Activated CD8-positive, alpha-beta T cell treated with anti-CD3 and anti-CD28 coated beads, Interleukin-2, amount 10 ng/mL, durations not matched to agents 7 days and 5 days (primary cell): ENCODE data around the gene FTO. TPM values are rescaled to one million over a fixed set of nuclear protein-coding genes. Genes with fewer than 3 reads are reported as not detected.

Experiments used
- ATAC-seq: fragments of 150-1000 bp; cut with Tn5 transposase; one replicate; pipeline ENCODE4 v1.10.0; 2021; ENCODE audit warnings: moderate library complexity
- CTCF ChIA-PET: fragments of 350-600 bp; sonication (Branson Sonifier 250); formaldehyde crosslinking; loops from one replicate; lab custom pipeline; 2021; ENCODE audit warnings: antibody characterized with exemption; lab: Charles Lee
- POLR2A ChIA-PET: fragments of 350-600 bp; sonication (Branson Sonifier 250); formaldehyde crosslinking; loops from one replicate; lab custom pipeline; 2021; ENCODE audit warnings: antibody characterized with exemption; lab: Charles Lee
- DNase-seq: peaks from one replicate; pipeline ENCODE4 v3.0.0-alpha.2; 2020
- H3K27ac Mint-ChIP-seq: one replicate; pipeline ENCODE4 v1.8.0; 2021; ENCODE audit warnings: mild to moderate bottlenecking, mixed read lengths
- H3K27me3 Mint-ChIP-seq: one replicate; pipeline ENCODE4 v1.8.0; 2021; ENCODE audit warnings: low read depth, mixed read lengths
- H3K36me3 Mint-ChIP-seq: one replicate; pipeline ENCODE4 v1.8.0; 2021; ENCODE audit warnings: low read depth, mixed read lengths
- H3K4me1 Mint-ChIP-seq: one replicate; pipeline ENCODE4 v1.8.0; 2021; ENCODE audit warnings: low read depth, mixed read lengths
- H3K4me3 Mint-ChIP-seq: one replicate; pipeline ENCODE4 v1.8.0; 2021; ENCODE audit warnings: mild to moderate bottlenecking, mixed read lengths
- H3K9me3 Mint-ChIP-seq: one replicate; pipeline ENCODE4 v1.8.0; 2022; ENCODE audit warnings: mixed read lengths; ENCODE audit not compliant: insufficient read depth
- total RNA-seq, 2 experiments: library from RNA; stranded (reverse); gene quantifications; one replicate each; pipeline ENCODE4 v1.2.3, GENCODE V29; 2021

The FTO gene
- total RNA-seq, 2 experiments from 2014 or later = 40.2 to 44.5 TPM

GRCh38 chr16:54026456-54026855, 322.5 kb downstream of the FTO start:
- Mint-ChIP-seq H3K9me3 (peaks cover 8% of the 10 kb centered on the region), H3K27me3 (no peaks in the 10 kb centered on the region), H3K4me1 (no peaks in the 10 kb centered on the region), H3K27ac (no peak overlapping the region), H3K4me3 (no peak overlapping the region), H3K36me3 (peaks cover 3% of the 10 kb centered on the region)
- ATAC-seq (no peak), DNase-seq (no peak)
- CTCF ChIA-PET = no interaction called here
- POLR2A ChIA-PET = no interaction called here

DNA sequence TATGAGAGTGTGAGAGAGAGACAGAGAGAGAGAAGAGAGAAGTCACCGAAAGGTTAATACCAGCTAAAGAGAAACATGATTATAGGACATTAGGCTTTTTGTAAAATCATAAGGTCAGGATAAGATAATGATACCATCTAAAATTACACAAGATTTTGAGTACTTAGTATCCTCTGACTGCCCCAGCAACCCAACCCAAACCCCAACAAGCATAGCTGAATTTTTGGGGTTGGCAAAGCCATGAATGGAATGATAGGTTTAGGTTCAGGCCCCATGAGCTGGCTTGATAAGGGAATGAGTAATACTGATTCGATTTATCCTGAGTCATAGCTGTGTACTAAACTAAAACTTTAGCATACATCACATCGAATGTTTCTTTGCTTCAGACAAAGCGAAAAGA, 323.1 kb downstream of the FTO start:
- DNase-seq (no peak), ATAC-seq (no peak)
- Mint-ChIP-seq H3K36me3 (peaks cover 3% of the 10 kb centered on the region), H3K4me1 (no peaks in the 10 kb centered on the region), H3K4me3 (no peak overlapping the region), H3K9me3 (peaks cover 8% of the 10 kb centered on the region), H3K27ac (no peak overlapping the region), H3K27me3 (no peaks in the 10 kb centered on the region)
- CTCF ChIA-PET = no interaction called here
- POLR2A ChIA-PET = no interaction called here

GRCh38 chr16:54027558-54027957, 323.6 kb downstream of the FTO start:
- H3K9me3 Mint-ChIP-seq = peaks cover 8% of the 10 kb centered on the region
- no peak overlapping the region for H3K27ac Mint-ChIP-seq
- H3K4me3 Mint-ChIP-seq = no peak overlapping the region
- H3K36me3 Mint-ChIP-seq = peaks cover 3% of the 10 kb centered on the region
- ATAC-seq (no peak), DNase-seq (no peak)
- CTCF ChIA-PET = no interaction called here
- H3K4me1 Mint-ChIP-seq = no peaks in the 10 kb centered on the region
- no peaks in the 10 kb centered on the region for H3K27me3 Mint-ChIP-seq
- POLR2A ChIA-PET = no interaction called here

- Mint-ChIP-seq H3K27ac (no peak overlapping the region), H3K4me1 (no peaks in the 10 kb centered on the region), H3K36me3 (peaks cover 3% of the 10 kb centered on the region), H3K27me3 (no peaks in the 10 kb centered on the region), H3K4me3 (no peak overlapping the region), H3K9me3 (peaks cover 8% of the 10 kb centered on the region)
- ChIA-PET CTCF (no interaction called here), POLR2A (no interaction called here)
- ATAC-seq (no peak), DNase-seq (no peak)
Measured at GRCh38 chr16:54027995-54028394, 324.0 kb downstream of the FTO start.

DNA sequence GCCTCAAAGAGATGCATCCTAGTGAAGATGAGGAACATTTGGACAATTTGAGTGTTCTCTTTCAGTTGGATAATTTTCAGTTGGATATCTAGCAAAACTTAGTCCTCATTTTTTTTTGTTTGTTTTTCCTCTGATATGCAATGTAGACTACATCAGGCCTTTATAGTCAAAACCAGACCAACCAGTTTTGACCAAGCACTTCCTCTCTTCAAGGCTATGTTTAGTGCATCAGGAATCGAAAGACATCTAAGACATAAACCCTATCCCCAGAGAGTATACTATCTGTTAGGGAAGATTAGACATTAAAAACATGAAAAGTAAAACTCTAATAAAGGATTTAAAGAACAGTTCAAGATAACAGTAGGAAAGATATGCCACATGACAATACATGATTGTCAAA, 326.5 kb downstream of the FTO start:
- H3K4me1 Mint-ChIP-seq = no peaks in the 10 kb centered on the region
- H3K27ac Mint-ChIP-seq = no peak overlapping the region
- H3K27me3 Mint-ChIP-seq = no peaks in the 10 kb centered on the region
- DNase-seq (no peak), ATAC-seq (no peak)
- no peak overlapping the region for H3K4me3 Mint-ChIP-seq
- peaks cover 8% of the 10 kb centered on the region for H3K9me3 Mint-ChIP-seq
- ChIA-PET POLR2A (no interaction called here), CTCF (no interaction called here)
- peaks cover 3% of the 10 kb centered on the region for H3K36me3 Mint-ChIP-seq

- H3K27ac Mint-ChIP-seq = no peak overlapping the region
- peaks cover 3% of the 10 kb centered on the region for H3K36me3 Mint-ChIP-seq
- no peak overlapping the region for H3K4me3 Mint-ChIP-seq
- POLR2A ChIA-PET = no interaction called here
- DNase-seq (no peak), ATAC-seq (no peak)
- no peaks in the 10 kb centered on the region for H3K4me1 Mint-ChIP-seq
- CTCF ChIA-PET = no interaction called here
- no peaks in the 10 kb centered on the region for H3K27me3 Mint-ChIP-seq
- peaks cover 8% of the 10 kb centered on the region for H3K9me3 Mint-ChIP-seq
Measured at GRCh38 chr16:54031107-54031760, 327.3 kb downstream of the FTO start.

- H3K4me3 Mint-ChIP-seq = no peak overlapping the region
- H3K27me3 Mint-ChIP-seq = no peaks in the 10 kb centered on the region
- H3K9me3 Mint-ChIP-seq = peaks cover 8% of the 10 kb centered on the region
- no peak for ATAC-seq
- H3K27ac Mint-ChIP-seq = no peak overlapping the region
- H3K4me1 Mint-ChIP-seq = no peaks in the 10 kb centered on the region
- ChIA-PET CTCF (no interaction called here), POLR2A (no interaction called here)
- no peak for DNase-seq
- peaks cover 3% of the 10 kb centered on the region for H3K36me3 Mint-ChIP-seq
Measured at GRCh38 chr16:54033747-54034146, 329.8 kb downstream of the FTO start.

DNA sequence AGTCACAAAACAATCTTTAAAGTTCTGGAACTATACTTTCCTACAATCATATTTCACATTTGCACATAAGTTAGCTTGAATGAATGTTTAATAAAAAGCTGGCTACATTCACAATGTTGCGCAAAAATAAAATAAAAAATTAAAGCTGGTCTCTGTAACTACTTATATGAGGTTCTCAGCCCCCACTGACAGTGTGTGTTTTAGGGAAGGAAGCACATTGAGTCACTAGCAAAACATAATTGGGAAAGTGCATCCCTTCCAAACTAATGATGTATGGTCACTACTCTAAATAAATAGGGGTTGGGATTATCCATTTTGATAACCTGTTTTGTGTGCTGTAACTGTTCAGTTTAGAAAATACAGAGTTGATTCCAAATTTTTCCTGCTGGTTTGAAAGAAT, 330.7 kb downstream of the FTO start:
- ChIA-PET CTCF (no interaction called here), POLR2A (no interaction called here)
- H3K36me3 Mint-ChIP-seq = peaks cover 3% of the 10 kb centered on the region
- H3K4me3 Mint-ChIP-seq = no peak overlapping the region
- H3K9me3 Mint-ChIP-seq = peaks cover 8% of the 10 kb centered on the region
- ATAC-seq = no peak
- no peaks in the 10 kb centered on the region for H3K27me3 Mint-ChIP-seq
- H3K4me1 Mint-ChIP-seq = no peaks in the 10 kb centered on the region
- no peak overlapping the region for H3K27ac Mint-ChIP-seq
- DNase-seq = no peak

DNA sequence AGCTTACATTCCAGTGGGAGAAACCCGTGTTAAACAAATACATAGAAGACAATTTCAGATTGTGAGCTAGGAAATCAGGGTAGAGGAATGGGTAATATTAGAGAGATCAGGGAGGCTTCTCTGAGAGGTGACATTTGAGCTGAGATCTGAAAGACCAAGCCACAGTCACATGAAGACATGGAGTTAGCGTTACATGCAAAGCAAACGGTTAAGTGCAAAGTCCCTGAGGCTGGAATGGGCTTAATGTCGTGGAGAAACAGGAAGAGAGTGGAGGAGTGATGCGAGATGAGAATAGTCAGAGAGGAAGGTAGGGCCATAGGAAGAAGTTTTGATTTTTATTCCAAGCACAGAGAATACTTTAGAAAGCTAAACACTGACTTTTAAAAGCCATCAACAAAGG, 336.5 kb downstream of the FTO start:
- Mint-ChIP-seq H3K9me3 (peaks cover 8% of the 10 kb centered on the region), H3K4me3 (no peak overlapping the region), H3K27me3 (no peaks in the 10 kb centered on the region), H3K4me1 (no peaks in the 10 kb centered on the region), H3K36me3 (peaks cover 5% of the 10 kb centered on the region), H3K27ac (no peak overlapping the region)
- ChIA-PET POLR2A (no interaction called here), CTCF (no interaction called here)
- no peak for DNase-seq
- ATAC-seq = no peak

DNA sequence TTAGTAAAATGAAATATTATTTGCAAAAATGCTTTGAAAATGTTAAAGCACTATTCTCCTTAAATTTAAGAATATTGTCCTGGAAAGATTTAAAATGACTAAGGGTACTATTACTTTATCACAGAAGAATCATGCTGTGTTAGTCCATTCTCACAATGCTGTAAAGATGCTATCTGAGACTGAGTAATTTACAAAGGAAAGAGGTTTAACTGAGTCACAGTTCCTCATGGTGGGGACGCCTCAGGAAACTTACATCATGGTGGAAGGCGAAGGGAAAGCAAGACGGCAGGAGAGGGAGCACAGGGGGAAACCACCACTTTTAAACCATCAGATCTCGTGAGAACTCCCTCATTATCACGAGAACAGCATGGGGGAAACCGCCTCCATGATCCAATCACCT, 337.0 kb downstream of the FTO start:
- H3K27me3 Mint-ChIP-seq = no peaks in the 10 kb centered on the region
- peaks cover 8% of the 10 kb centered on the region for H3K9me3 Mint-ChIP-seq
- DNase-seq (no peak), ATAC-seq (no peak)
- H3K4me1 Mint-ChIP-seq = no peaks in the 10 kb centered on the region
- CTCF ChIA-PET = no interaction called here
- POLR2A ChIA-PET = no interaction called here
- no peak overlapping the region for H3K4me3 Mint-ChIP-seq
- H3K36me3 Mint-ChIP-seq = peaks cover 5% of the 10 kb centered on the region
- H3K27ac Mint-ChIP-seq = no peak overlapping the region

DNA sequence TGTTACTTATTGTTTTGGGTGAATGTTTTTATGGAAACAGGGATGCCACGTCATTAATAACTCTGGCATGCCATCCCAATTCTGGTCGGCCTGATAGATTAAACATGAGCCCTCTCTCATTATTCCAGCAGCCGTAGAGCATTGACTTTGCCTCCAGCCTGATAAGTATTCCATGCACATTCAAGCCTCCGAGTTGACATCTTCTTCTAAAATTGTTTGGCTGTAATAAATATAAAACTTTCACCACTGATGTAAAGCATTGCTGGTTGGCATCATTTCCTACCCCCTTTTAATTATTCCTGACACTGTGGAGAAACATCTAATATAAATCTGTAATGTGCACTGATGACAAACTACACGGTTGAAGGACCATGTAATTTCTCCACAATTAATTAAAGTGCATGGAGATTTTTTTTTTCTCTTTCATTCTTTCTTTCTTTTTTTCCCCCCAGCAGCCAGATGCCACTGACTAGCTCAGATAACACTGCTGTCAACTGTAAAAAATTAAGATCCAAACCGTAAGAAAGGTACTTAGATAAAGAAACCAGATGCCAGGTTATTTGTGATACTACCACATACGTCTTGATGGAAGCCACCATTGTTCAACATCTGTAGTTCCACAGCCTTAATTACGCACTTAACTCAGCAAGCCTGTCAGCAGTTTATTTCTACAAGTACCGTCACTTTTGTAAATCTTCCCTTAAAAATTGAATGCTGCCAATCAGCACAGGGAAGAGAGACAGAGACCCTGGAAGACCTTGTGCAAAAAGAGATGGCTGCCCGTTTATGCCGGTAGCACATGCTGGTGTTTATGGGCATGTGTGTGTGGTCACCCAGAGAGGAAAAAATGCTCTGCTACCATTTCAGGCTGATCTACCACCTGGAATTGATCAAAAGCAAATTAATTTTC, 344.9 kb downstream of the FTO start:
- H3K4me1 Mint-ChIP-seq = no peaks in the 10 kb centered on the region
- H3K27me3 Mint-ChIP-seq = no peaks in the 10 kb centered on the region
- ChIA-PET POLR2A (no interaction called here), CTCF (no interaction called here)
- DNase-seq (no peak), ATAC-seq (no peak)
- no peaks in the 10 kb centered on the region for H3K9me3 Mint-ChIP-seq
- H3K36me3 Mint-ChIP-seq = no peaks in the 10 kb centered on the region
- no peak overlapping the region for H3K27ac Mint-ChIP-seq
- H3K4me3 Mint-ChIP-seq = no peak overlapping the region

DNA sequence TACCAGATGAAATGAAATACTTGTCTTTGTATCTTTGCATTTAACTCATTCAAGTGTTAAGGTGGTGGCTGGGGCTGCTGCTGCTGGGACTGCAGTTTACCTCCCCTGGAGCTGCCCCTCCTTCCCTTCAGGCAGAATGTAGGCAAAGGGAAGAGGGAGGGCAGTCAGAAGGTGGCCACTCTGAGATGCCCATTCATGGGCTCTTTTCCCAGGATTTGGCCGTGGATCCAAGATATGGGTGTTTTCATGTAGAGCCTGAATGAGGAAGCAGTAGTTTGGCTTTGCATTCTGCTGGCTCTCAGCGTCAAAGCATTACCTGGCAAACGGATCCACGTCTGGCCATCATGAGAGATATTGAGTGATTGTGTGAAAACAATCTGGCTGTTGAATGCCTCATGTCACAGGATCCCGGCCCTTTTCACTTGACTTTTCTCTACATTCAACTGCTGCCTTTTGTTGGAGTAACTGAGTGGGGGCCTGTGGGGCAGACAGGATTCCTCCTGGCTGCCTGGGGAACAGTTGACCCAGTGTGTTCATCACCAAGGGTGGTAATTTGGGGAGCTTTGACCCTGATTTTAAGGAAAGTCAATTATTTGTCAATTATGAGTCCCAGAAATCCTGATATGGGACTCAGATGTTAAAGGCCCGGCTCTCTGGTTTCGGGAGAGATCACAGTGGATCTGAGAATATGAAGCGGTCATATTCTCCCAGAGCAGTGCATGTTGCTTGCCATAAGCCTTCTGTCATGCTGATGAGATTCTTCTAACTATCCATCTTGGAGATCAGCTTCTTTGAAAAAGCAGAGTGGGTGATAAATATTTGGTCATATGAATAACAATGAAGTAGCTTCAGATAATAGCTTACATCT, 345.9 kb downstream of the FTO start:
- ATAC-seq = no peak
- ChIA-PET CTCF (no interaction called here), POLR2A (no interaction called here)
- Mint-ChIP-seq H3K36me3 (no peaks in the 10 kb centered on the region), H3K4me1 (no peaks in the 10 kb centered on the region), H3K27me3 (no peaks in the 10 kb centered on the region), H3K9me3 (no peaks in the 10 kb centered on the region), H3K4me3 (no peak overlapping the region), H3K27ac (no peak overlapping the region)
- DNase-seq = no peak
